ENCODE results near the gene RHBDF1. TPM values are rescaled to one million over a fixed set of nuclear protein-coding genes. Genes with fewer than 3 reads are reported as not detected.

Gene RHBDF1
- polyA plus RNA-seq, 1 of the 3 experiments (the other 2 are of a cell fraction): 54.1 TPM

DNA sequence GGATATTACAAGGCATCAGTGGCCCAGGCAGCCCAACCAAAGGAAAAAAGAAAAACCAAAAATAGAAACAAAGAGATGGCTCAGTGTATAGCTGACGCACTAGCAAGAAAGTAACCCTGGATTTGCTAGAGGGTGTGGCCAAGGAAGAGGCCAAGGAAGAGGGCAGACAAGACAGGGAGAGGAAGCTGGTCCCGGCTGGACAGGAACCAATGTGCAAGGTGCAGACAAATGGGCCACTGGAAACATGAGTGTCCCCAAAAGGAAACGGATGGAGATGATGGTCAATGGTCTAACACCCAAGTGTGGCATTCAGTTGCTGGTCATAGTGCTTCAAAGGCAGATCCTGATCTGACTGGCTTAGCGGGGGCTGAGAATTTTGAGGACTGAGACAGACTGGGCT lies 29.7 kb downstream of the RHBDF1 start:
- DNase-seq: no peak
- Histone ChIP-seq H3K27me3 (ENCODE audit: insufficient read depth) (no peaks in the 10 kb centered on the region), H3K9me3 (no peaks in the 10 kb centered on the region), H3K9me2 (no peaks in the 10 kb centered on the region), H3K79me2 (ENCODE audit: insufficient read depth) (no peaks in the 10 kb centered on the region), H3K4me2 (no peak overlapping the region), H4K20me1 (ENCODE audit: insufficient read depth) (no peaks in the 10 kb centered on the region), H2AFZ (ENCODE audit: low read depth) (no peak overlapping the region), H3K4me3 (ENCODE audit: low read depth in 2 of 2, low read length in 1 of 2) (no peak overlapping the region), H3K27ac (ENCODE audit: low read depth in 2 of 2, low read length in 1 of 2) (no peak overlapping the region), H3K36me3 (replicated peaks in 1 of 2; ENCODE audit: control insufficient read depth in 1 of 2, insufficient read depth in 2 of 2, low read length in 1 of 2) (peaks cover 8 to 25% of the 10 kb centered on the region in 2 experiments), H3F3A (replicated peaks; ENCODE audit: insufficient read depth) (peaks cover 4% of the 10 kb centered on the region), H3K4me1 (ENCODE audit: control insufficient read depth in 1 of 2, insufficient read depth in 2 of 2, low read depth in 1 of 2, low read length in 1 of 2) (no peaks in the 10 kb centered on the region), H3K9ac (no peak overlapping the region)
- ChIA-PET CTCF (interaction anchor here (1.3 to 1.5 kb wide), 3 partner anchors 11 to 64 kb away, joined by 4 to 6 read pairs (median 4); partner anchors contain the start of genes POLR3K and SNRNP25), POLR2A (no interaction called here)
- TF ChIP-seq, protein P1, sequence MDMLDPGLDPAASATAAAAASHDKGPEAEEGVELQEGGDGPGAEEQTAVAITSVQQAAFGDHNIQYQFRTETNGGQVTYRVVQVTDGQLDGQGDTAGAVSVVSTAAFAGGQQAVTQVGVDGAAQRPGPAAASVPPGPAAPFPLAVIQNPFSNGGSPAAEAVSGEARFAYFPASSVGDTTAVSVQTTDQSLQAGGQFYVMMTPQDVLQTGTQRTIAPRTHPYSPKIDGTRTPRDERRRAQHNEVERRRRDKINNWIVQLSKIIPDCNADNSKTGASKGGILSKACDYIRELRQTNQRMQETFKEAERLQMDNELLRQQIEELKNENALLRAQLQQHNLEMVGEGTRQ (IDR thresholded peaks at IDR 0.05; ENCODE audit: borderline replicate concordance, low read depth, low read length): no peak
- TF ChIP-seq PBX3 (IDR thresholded peaks at IDR 0.05) (no peak), GABPA (IDR thresholded peaks at IDR 0.05; ENCODE audit: low read depth) (no peak), RFX5 (IDR thresholded peaks at IDR 0.05; ENCODE audit: low read length) (no peak), MXI1 (IDR thresholded peaks at IDR 0.05; ENCODE audit: low read depth, low read length) (no peak), RXRA (IDR thresholded peaks at IDR 0.05; ENCODE audit: borderline replicate concordance, low read depth) (no peak), ELF1 (IDR thresholded peaks at IDR 0.05) (no peak), EZH2phosphoT487 (IDR thresholded peaks at IDR 0.05; ENCODE audit: borderline replicate concordance, low read depth) (no peak), CTCF (IDR thresholded peaks at IDR 0.05) (no peak), EP300 (IDR thresholded peaks at IDR 0.05; ENCODE audit: borderline replicate concordance in 1 of 2, low read depth in 1 of 2, low read length in 1 of 2) (no peak), GATA2 (CRISPR knock-in tag; IDR thresholded peaks at IDR 0.05) (no peak), TAF1 (IDR thresholded peaks at IDR 0.05; ENCODE audit: borderline replicate concordance, low read depth, low read length) (no peak), TEAD4 (IDR thresholded peaks at IDR 0.05; ENCODE audit: borderline replicate concordance, insufficient read depth) (no peak), FOSL2 (IDR thresholded peaks at IDR 0.05; ENCODE audit: borderline replicate concordance, low read depth) (no peak), SMC3 (IDR thresholded peaks at IDR 0.05; ENCODE audit: low read depth, low read length) (no peak), NRF1 (IDR thresholded peaks at IDR 0.05; ENCODE audit: low read depth, low read length) (no peak), CHD2 (IDR thresholded peaks at IDR 0.05; ENCODE audit: low read length, partially characterized antibody) (no peak), SIN3A (IDR thresholded peaks at IDR 0.05; ENCODE audit: borderline replicate concordance, low read depth, low read length) (no peak)
- TF ChIP-seq, protein P2, sequence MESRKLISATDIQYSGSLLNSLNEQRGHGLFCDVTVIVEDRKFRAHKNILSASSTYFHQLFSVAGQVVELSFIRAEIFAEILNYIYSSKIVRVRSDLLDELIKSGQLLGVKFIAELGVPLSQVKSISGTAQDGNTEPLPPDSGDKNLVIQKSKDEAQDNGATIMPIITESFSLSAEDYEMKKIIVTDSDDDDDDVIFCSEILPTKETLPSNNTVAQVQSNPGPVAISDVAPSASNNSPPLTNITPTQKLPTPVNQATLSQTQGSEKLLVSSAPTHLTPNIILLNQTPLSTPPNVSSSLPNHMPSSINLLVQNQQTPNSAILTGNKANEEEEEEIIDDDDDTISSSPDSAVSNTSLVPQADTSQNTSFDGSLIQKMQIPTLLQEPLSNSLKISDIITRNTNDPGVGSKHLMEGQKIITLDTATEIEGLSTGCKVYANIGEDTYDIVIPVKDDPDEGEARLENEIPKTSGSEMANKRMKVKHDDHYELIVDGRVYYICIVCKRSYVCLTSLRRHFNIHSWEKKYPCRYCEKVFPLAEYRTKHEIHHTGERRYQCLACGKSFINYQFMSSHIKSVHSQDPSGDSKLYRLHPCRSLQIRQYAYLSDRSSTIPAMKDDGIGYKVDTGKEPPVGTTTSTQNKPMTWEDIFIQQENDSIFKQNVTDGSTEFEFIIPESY (IDR thresholded peaks at IDR 0.05; ENCODE audit: borderline replicate concordance, low read depth): no peak
- WGBS (ENCODE audit: low lambda C conversion rate): 98% methylated on average over 4 of the region's 4 CpGs

Measured in SK-N-SH (cell line).